ENCODE measurements around the gene LASP1. TPM values are rescaled to one million over a fixed set of nuclear protein-coding genes. Genes with fewer than 3 reads are reported as not detected.

The LASP1 gene
- total and polyA plus RNA-seq, 2 experiments from 2014 or later: 48.7 to 173 TPM

DNA sequence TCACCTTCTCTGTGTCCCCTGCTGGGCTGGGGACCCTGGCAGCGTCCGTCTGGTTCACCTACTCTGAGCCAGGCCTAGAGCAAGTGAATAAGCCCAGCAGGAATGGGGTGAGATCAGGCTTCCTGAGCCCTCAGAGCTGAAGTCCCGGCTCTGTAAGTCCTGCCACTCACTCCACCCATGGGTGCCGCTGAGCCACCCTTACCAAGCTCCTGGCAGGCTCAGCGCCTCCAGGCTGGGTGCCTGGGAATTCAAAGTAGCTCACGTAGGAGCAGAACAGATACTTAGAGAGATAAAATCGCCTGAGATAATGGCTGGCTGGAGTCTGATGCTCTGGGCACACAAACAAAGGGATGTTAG, 45.8 kb downstream of the LASP1 start (continued):
- TF ChIP-seq, protein P1, sequence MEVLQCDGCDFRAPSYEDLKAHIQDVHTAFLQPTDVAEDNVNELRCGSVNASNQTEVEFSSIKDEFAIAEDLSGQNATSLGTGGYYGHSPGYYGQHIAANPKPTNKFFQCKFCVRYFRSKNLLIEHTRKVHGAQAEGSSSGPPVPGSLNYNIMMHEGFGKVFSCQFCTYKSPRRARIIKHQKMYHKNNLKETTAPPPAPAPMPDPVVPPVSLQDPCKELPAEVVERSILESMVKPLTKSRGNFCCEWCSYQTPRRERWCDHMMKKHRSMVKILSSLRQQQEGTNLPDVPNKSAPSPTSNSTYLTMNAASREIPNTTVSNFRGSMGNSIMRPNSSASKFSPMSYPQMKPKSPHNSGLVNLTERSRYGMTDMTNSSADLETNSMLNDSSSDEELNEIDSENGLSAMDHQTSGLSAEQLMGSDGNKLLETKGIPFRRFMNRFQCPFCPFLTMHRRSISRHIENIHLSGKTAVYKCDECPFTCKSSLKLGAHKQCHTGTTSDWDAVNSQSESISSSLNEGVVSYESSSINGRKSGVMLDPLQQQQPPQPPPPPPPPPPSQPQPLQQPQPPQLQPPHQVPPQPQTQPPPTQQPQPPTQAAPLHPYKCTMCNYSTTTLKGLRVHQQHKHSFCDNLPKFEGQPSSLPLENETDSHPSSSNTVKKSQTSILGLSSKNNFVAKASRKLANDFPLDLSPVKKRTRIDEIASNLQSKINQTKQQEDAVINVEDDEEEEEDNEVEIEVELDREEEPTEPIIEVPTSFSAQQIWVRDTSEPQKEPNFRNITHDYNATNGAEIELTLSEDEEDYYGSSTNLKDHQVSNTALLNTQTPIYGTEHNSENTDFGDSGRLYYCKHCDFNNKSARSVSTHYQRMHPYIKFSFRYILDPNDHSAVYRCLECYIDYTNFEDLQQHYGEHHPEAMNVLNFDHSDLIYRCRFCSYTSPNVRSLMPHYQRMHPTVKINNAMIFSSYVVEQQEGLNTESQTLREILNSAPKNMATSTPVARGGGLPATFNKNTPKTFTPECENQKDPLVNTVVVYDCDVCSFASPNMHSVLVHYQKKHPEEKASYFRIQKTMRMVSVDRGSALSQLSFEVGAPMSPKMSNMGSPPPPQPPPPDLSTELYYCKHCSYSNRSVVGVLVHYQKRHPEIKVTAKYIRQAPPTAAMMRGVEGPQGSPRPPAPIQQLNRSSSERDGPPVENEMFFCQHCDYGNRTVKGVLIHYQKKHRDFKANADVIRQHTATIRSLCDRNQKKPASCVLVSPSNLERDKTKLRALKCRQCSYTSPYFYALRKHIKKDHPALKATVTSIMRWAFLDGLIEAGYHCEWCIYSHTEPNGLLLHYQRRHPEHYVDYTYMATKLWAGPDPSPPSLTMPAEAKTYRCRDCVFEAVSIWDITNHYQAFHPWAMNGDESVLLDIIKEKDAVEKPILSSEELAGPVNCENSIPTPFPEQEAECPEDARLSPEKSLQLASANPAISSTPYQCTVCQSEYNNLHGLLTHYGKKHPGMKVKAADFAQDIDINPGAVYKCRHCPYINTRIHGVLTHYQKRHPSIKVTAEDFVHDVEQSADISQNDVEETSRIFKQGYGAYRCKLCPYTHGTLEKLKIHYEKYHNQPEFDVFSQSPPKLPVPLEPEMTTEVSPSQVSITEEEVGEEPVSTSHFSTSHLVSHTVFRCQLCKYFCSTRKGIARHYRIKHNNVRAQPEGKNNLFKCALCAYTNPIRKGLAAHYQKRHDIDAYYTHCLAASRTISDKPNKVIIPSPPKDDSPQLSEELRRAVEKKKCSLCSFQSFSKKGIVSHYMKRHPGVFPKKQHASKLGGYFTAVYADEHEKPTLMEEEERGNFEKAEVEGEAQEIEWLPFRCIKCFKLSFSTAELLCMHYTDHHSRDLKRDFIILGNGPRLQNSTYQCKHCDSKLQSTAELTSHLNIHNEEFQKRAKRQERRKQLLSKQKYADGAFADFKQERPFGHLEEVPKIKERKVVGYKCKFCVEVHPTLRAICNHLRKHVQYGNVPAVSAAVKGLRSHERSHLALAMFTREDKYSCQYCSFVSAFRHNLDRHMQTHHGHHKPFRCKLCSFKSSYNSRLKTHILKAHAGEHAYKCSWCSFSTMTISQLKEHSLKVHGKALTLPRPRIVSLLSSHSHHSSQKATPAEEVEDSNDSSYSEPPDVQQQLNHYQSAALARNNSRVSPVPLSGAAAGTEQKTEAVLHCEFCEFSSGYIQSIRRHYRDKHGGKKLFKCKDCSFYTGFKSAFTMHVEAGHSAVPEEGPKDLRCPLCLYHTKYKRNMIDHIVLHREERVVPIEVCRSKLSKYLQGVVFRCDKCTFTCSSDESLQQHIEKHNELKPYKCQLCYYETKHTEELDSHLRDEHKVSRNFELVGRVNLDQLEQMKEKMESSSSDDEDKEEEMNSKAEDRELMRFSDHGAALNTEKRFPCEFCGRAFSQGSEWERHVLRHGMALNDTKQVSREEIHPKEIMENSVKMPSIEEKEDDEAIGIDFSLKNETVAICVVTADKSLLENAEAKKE (CRISPR knock-in tag; IDR thresholded peaks at IDR 0.05): no peak
- TF ChIP-seq, protein P2, sequence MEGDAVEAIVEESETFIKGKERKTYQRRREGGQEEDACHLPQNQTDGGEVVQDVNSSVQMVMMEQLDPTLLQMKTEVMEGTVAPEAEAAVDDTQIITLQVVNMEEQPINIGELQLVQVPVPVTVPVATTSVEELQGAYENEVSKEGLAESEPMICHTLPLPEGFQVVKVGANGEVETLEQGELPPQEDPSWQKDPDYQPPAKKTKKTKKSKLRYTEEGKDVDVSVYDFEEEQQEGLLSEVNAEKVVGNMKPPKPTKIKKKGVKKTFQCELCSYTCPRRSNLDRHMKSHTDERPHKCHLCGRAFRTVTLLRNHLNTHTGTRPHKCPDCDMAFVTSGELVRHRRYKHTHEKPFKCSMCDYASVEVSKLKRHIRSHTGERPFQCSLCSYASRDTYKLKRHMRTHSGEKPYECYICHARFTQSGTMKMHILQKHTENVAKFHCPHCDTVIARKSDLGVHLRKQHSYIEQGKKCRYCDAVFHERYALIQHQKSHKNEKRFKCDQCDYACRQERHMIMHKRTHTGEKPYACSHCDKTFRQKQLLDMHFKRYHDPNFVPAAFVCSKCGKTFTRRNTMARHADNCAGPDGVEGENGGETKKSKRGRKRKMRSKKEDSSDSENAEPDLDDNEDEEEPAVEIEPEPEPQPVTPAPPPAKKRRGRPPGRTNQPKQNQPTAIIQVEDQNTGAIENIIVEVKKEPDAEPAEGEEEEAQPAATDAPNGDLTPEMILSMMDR (conservative IDR thresholded peaks at IDR 0.05; ENCODE audit: low read depth in 2 of 2): no peak
- TF ChIP-seq POLR2AphosphoS5 (IDR thresholded peaks at IDR 0.05; ENCODE audit: low read depth): no peak
- TF ChIP-seq EZH2 (IDR thresholded peaks at IDR 0.05; ENCODE audit: low read depth, unreplicated experiment): no peak

DNA sequence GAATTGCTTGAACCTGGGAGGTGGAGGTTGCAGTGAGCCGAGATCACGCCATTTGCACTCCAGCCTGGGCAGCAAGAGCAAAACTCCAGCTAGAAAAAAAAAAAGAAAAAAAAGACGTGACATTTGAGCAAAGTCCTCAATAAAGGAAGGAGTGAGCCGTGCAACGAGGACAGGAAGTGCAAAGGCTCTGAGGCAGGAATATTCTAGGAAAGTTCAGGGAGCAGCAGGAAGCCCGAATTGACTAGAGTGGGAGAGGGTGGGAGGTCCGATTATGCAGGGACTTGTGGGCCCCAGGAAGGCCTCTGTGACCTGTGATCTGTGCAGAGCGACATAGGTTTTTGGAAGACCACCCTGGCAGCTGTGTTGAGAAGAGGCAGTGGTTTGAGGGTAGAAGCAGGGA, 46.9 kb downstream of the LASP1 start:
- no peak overlapping the region for H3K4me3 Mint-ChIP-seq

More for the DNA sequence above, 46.9 kb downstream of the LASP1 start:
- H3K4me1 ChIP-seq (ENCODE audit: insufficient read depth): no peaks in the 10 kb centered on the region; the same call in 1 of the 2 replicates
- H4K20me1 ChIP-seq (replicated peaks; ENCODE audit: insufficient read depth): peaks cover 8% of the 10 kb centered on the region
- H3K79me2 ChIP-seq (replicated peaks; ENCODE audit: insufficient read depth): 0 out of 2 replicates have a peak, but pooled peaks cover 1% of the 10 kb centered on the region
- Mint-ChIP-seq H3K9me3 (no peaks in the 10 kb centered on the region), H3K36me3 (ENCODE audit: low read depth) (peaks cover 47% of the 10 kb centered on the region), H3K27ac (peak overlapping the region; percentile 56), H3K27me3 (ENCODE audit: insufficient read depth, low read depth, poor library complexity) (peaks cover 11% of the 10 kb centered on the region), H3K4me1 (peaks cover 9% of the 10 kb centered on the region)
- TF ChIP-seq, protein P3, sequence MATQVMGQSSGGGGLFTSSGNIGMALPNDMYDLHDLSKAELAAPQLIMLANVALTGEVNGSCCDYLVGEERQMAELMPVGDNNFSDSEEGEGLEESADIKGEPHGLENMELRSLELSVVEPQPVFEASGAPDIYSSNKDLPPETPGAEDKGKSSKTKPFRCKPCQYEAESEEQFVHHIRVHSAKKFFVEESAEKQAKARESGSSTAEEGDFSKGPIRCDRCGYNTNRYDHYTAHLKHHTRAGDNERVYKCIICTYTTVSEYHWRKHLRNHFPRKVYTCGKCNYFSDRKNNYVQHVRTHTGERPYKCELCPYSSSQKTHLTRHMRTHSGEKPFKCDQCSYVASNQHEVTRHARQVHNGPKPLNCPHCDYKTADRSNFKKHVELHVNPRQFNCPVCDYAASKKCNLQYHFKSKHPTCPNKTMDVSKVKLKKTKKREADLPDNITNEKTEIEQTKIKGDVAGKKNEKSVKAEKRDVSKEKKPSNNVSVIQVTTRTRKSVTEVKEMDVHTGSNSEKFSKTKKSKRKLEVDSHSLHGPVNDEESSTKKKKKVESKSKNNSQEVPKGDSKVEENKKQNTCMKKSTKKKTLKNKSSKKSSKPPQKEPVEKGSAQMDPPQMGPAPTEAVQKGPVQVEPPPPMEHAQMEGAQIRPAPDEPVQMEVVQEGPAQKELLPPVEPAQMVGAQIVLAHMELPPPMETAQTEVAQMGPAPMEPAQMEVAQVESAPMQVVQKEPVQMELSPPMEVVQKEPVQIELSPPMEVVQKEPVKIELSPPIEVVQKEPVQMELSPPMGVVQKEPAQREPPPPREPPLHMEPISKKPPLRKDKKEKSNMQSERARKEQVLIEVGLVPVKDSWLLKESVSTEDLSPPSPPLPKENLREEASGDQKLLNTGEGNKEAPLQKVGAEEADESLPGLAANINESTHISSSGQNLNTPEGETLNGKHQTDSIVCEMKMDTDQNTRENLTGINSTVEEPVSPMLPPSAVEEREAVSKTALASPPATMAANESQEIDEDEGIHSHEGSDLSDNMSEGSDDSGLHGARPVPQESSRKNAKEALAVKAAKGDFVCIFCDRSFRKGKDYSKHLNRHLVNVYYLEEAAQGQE (IDR thresholded peaks at IDR 0.05; ENCODE audit: unreplicated experiment): no peak
- no peak for TF ChIP-seq STAT1 (IDR thresholded peaks at IDR 0.05; ENCODE audit: unreplicated experiment)
- no peak for TF ChIP-seq EZH2 (IDR thresholded peaks at IDR 0.05; ENCODE audit: low read depth, unreplicated experiment)
- H3F3A ChIP-seq (replicated peaks; ENCODE audit: low read depth): 0 out of 2 replicates have a peak, but pooled peaks cover 15% of the 10 kb centered on the region
- ATAC-seq (no peak), DNase-seq (ENCODE audit: low spot score) (no peak)
- H3K27me3 ChIP-seq (ENCODE audit: insufficient read depth): no peaks in the 10 kb centered on the region
- H3K36me3 ChIP-seq (ENCODE audit: insufficient read depth): no peaks in the 10 kb centered on the region; the same call in 1 of the 2 replicates
- no peaks in the 10 kb centered on the region for H3K9me2 ChIP-seq (ENCODE audit: insufficient read depth)
- H3K4me3 ChIP-seq: no peak overlapping the region
- no peak overlapping the region for H2AFZ ChIP-seq
- no peak overlapping the region for H3K4me2 ChIP-seq
- H3K27ac ChIP-seq (ENCODE audit: low read depth): peak overlapping the region; percentile 86; the same call in 1 of the 2 replicates

Data from GM23338 (cell line).